HepG2 (cell line): Measurements from ENCODE around the gene RRP12. TPM values are rescaled to one million over a fixed set of nuclear protein-coding genes. Genes with fewer than 3 reads are reported as not detected.

ENCODE experiments used
- CERS6 ChIP-seq: sonication (generic); formaldehyde crosslinking; IDR thresholded peaks from 2 replicates; pipeline ENCODE4 v1.5.0; 2020; ENCODE audit warnings: missing genetic modification reagents
- DNMT1 ChIP-seq: sonication (generic); formaldehyde crosslinking; IDR thresholded peaks from 2 replicates; pipeline ENCODE4 v1.5.1; 2020; ENCODE audit warnings: mild to moderate bottlenecking, missing genetic modification reagents
- ERF ChIP-seq: IDR thresholded peaks from 2 replicates; pipeline ENCODE4 v1.6.1; 2018; ENCODE audit warnings: missing biosample characterization, missing genetic modification reagents
- FOXP4 ChIP-seq: sonication (generic); formaldehyde crosslinking; IDR thresholded peaks from 2 replicates; pipeline ENCODE4 v1.4.0; 2020; ENCODE audit warnings: missing genetic modification reagents
- HMG20A ChIP-seq: IDR thresholded peaks from 2 replicates; pipeline ENCODE4 v1.6.1; 2016; ENCODE audit warnings: borderline replicate concordance
- HMGXB4 ChIP-seq, 2 experiments: sonication (generic) in 1 of 2; formaldehyde crosslinking in 1 of 2; IDR thresholded peaks; 2 replicates each; pipeline versions ENCODE4 v1.4.0 to v1.6.1; 2018 to 2020; ENCODE audit warnings: missing genetic modification reagents in 2 of 2, borderline replicate concordance in 1 of 2, low read depth in 1 of 2, mild to moderate bottlenecking in 1 of 2, missing biosample characterization in 1 of 2
- NFRKB ChIP-seq: fragments of 450-650 bp; IDR thresholded peaks from 2 replicates; pipeline ENCODE4 v1.6.1; 2017
- NR3C1 ChIP-seq: sonication (generic); formaldehyde crosslinking; IDR thresholded peaks from 2 replicates; pipeline ENCODE4 v1.4.0; 2020; ENCODE audit warnings: missing genetic modification reagents
- POLR2A ChIP-seq, 2 experiments: IDR thresholded peaks; 2 replicates each; pipeline ENCODE4 v1.6.1; 2011; ENCODE audit warnings: low read depth in 2 of 2, low read length in 2 of 2, mild to moderate bottlenecking in 1 of 2, moderate library complexity in 1 of 2; ENCODE audit not compliant: insufficient read depth in 1 of 2
- PRMT3 ChIP-seq: sonication (generic); formaldehyde crosslinking; IDR thresholded peaks from 2 replicates; pipeline ENCODE4 v1.8.1; 2022; ENCODE audit warnings: low read depth, mild to moderate bottlenecking, moderate library complexity, missing genetic modification reagents, borderline replicate concordance
- RELA ChIP-seq: sonication (generic); formaldehyde crosslinking; IDR thresholded peaks from 2 replicates; pipeline ENCODE4 v1.4.0; 2020; ENCODE audit warnings: missing genetic modification reagents
- REPIN1 ChIP-seq: sonication (generic); formaldehyde crosslinking; IDR thresholded peaks from 2 replicates; pipeline ENCODE4 v1.8.0; 2022; ENCODE audit warnings: missing genetic modification reagents, low read depth, mild to moderate bottlenecking, borderline replicate concordance
- SMC3 ChIP-seq: IDR thresholded peaks from 2 replicates; pipeline ENCODE4 v1.6.1; 2011; ENCODE audit warnings: low read length, improper control_type of control experiment
- SNAPC2 ChIP-seq: sonication (generic); formaldehyde crosslinking; IDR thresholded peaks from 2 replicates; pipeline ENCODE4 v1.8.1; 2022; ENCODE audit warnings: mild to moderate bottlenecking, missing genetic modification reagents
- TFDP2 ChIP-seq: sonication (generic); formaldehyde crosslinking; IDR thresholded peaks from 2 replicates; pipeline ENCODE4 v1.4.0; 2020; ENCODE audit warnings: missing genetic modification reagents
- TFE3 ChIP-seq: IDR thresholded peaks from 2 replicates; pipeline ENCODE4 v1.6.1; 2016
- THAP11 ChIP-seq: IDR thresholded peaks from 2 replicates; pipeline ENCODE4 v1.6.1; 2016; ENCODE audit warnings: missing biosample characterization, missing genetic modification reagents
- TMF1 ChIP-seq: sonication (generic); formaldehyde crosslinking; IDR thresholded peaks from 2 replicates; pipeline ENCODE4 v1.8.1; 2022; ENCODE audit warnings: low read depth, missing genetic modification reagents
- ZFX ChIP-seq: sonication (generic); formaldehyde crosslinking; IDR thresholded peaks from 2 replicates; pipeline ENCODE4 v1.4.0; 2020; ENCODE audit warnings: mild to moderate bottlenecking, low read depth, missing genetic modification reagents, moderate library complexity
- ZMAT3 ChIP-seq: sonication (generic); formaldehyde crosslinking; conservative IDR thresholded peaks from 2 replicates; pipeline ENCODE4 v1.7.0; 2021; ENCODE audit warnings: missing genetic modification reagents
- ZNF572 ChIP-seq: sonication (generic); formaldehyde crosslinking; IDR thresholded peaks from 2 replicates; pipeline ENCODE4 v1.5.1; 2020; ENCODE audit warnings: mild to moderate bottlenecking, missing genetic modification reagents
- ZNF605 ChIP-seq: sonication (generic); formaldehyde crosslinking; IDR thresholded peaks from 2 replicates; pipeline ENCODE4 v1.8.0; 2022; ENCODE audit warnings: mild to moderate bottlenecking, missing genetic modification reagents
- ZNF619 ChIP-seq: sonication (generic); formaldehyde crosslinking; IDR thresholded peaks from 2 replicates; pipeline ENCODE4 v1.4.0; 2020; ENCODE audit warnings: mild to moderate bottlenecking, missing genetic modification reagents
- polyA plus RNA-seq, 8 experiments: library from polyadenylated mRNA; depleted of rRNA in 3 of 8; stranded (reverse) in 7 of 8; unstranded in 1 of 8; fragments of >200 nt; fragmentation: Illumina TruSeq in 4 of 8; extraction: Trizol in 4 of 8; gene quantifications; 2 replicates each; pipeline versions ENCODE4 v1.2.1 to v1.2.3, GENCODE V29; 2011 to 2016; ENCODE audit warnings: low read depth in 4 of 8, missing spikeins in 1 of 8, mixed read lengths in 1 of 8; ENCODE audit not compliant: insufficient read depth in 1 of 8
- total RNA-seq, 5 experiments: library from RNA; depleted of rRNA; stranded (reverse); fragments of >200 nt; fragmentation: Illumina TruSeq; extraction: Trizol; gene quantifications; 2 replicates each; pipeline ENCODE4 v1.2.3, GENCODE V29; 2016; ENCODE audit warnings: low read depth in 1 of 5

Gene RRP12
- total and polyA plus RNA-seq, 2 of the 13 experiments (the other 11 are each of a cell fraction or from before 2014, with no cell fraction given) = 13.2 to 39.4 TPM

GRCh38 chr10:97332591-97333350 lies 68.4 kb downstream of the RRP12 start (continued):
- TF ChIP-seq THAP11 (peak; percentile 26; the same call in 1 of the 2 replicates), TMF1 (CRISPR knock-in tag) (no peak), REPIN1 (CRISPR knock-in tag) (no peak), NFRKB (no peak), ZMAT3 (CRISPR knock-in tag) (0 out of 2 replicates have a peak, but pooled peaks have one; percentile 17), DNMT1 (CRISPR knock-in tag) (no peak), ZNF619 (CRISPR knock-in tag) (no peak), RELA (CRISPR knock-in tag) (no peak), POLR2A (IDR thresholded peaks at IDR 0.05; ENCODE audit: insufficient read depth in 1 of 2, low read depth in 2 of 2, low read length in 2 of 2) (peak; percentile 28 to 40; a peak in 2 of 4 replicates), NR3C1 (CRISPR knock-in tag) (no peak), ZNF605 (CRISPR knock-in tag) (0 out of 2 replicates have a peak, but pooled peaks have one; percentile 1), ZFX (CRISPR knock-in tag) (peak; percentile 38), HMG20A (CRISPR knock-in tag) (no peak), ZNF572 (CRISPR knock-in tag) (no peak), HMGXB4 (CRISPR knock-in tag; IDR thresholded peaks at IDR 0.05; ENCODE audit: borderline replicate concordance in 1 of 2, low read depth in 1 of 2) (peak; percentile 67 to 68), TFE3 (CRISPR knock-in tag) (no peak), PRMT3 (CRISPR knock-in tag) (no peak), SMC3 (peak; percentile 72), FOXP4 (peak; percentile 45; the same call in 1 of the 2 replicates), TFDP2 (CRISPR knock-in tag) (0 out of 2 replicates have a peak, but pooled peaks have one; percentile 9), ERF (CRISPR knock-in tag) (0 out of 2 replicates have a peak, but pooled peaks have one; percentile 34), SNAPC2 (0 out of 2 replicates have a peak, but pooled peaks have one; percentile 46), CERS6 (CRISPR knock-in tag) (no peak)
